Breast epithelium (tissue), 3 donors: ENCODE results near the gene BRD1.
A peak's percentile ranks its signal among the peaks of the same experiment; 100 is the strongest.

Experiments used
- CTCF ChIP-seq, 3 donors: fragments of 450-650 bp; IDR thresholded peaks; one replicate each; pipeline ENCODE4 v1.5.1; 2016 to 2017; ENCODE audit warnings: antibody characterized with exemption in 3 of 3, mild to moderate bottlenecking in 3 of 3, moderate library complexity in 3 of 3
- POLR2AphosphoS5 ChIP-seq, 3 donors: sonication (generic); formaldehyde crosslinking; IDR thresholded peaks; one replicate each; pipeline ENCODE4 v1.6.1; 2017; ENCODE audit warnings: antibody characterized with exemption in 3 of 3

- TF ChIP-seq POLR2AphosphoS5 (IDR thresholded peaks at IDR 0.05) (peak in 1 of 3 donors; percentile 65), CTCF (IDR thresholded peaks at IDR 0.05) (no peak)
These were observed 5.8 kb upstream of the BRD1 start for GRCh38 chr22:49833340-49834007.
